Stimulated activated CD4-positive, alpha-beta T cell treated with anti-CD3 and anti-CD28 coated beads, Interleukin-1b, Interleukin-23, amount 100 ng/mL, for 4 hours (primary cell): ENCODE results near the gene CETN1.

Source experiments
- DNase-seq, 2 donors: peaks; one replicate each; pipeline ENCODE4 v3.0.0-alpha.2; 2020; ENCODE audit warnings: low read depth in 2 of 2

CETN1 gene

GRCh38 chr18:623761-624620 is 43.8 kb downstream of the CETN1 start:
- DNase-seq = peak; percentile 41 to 49

- no peak for DNase-seq
Measured at GRCh38 chr18:627231-627630, 47.1 kb downstream of the CETN1 start.

GRCh38 chr18:629269-630150 is 49.3 kb downstream of the CETN1 start:
- no peak for DNase-seq

DNA sequence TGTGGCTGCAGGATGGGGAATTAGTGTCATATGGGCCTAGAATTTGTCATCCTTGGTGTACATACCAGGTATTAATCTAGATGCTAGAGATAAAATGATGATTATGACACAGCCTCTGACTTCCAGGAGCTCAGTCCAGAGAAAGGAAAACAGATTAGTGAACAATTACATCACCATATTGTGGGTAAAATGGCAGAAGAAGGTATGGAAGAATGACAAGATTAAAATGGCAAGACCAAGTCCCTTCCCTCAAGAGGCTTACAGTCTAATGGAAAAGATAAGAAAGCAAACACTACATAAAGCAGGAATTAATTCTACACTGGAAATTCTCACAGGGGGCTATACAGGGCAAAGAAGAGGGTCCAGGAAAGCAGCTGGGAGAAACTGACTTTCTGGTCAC is 51.4 kb downstream of the CETN1 start:
- DNase-seq = no peak
